Upper lobe of right lung (tissue), 1 donor: ENCODE results near the gene PACSIN1. TPM values are rescaled to one million over a fixed set of nuclear protein-coding genes. Genes with fewer than 3 reads are reported as not detected.

ENCODE experiments used
- ATAC-seq: fragments of 200-7000 bp; cut with Tn5 transposase; one replicate; pipeline ENCODE4 v1.9.1; 2020; ENCODE audit warnings: mild to moderate bottlenecking, moderate library complexity
- DNase-seq: peaks from one replicate; pipeline ENCODE4 v3.0.0-alpha.2; 2020
- H3K27ac ChIP-seq: fragments of 200-600 bp; one replicate; pipeline ENCODE4 v1.8.0; 2022
- H3K27me3 ChIP-seq: fragments of 200-600 bp; one replicate; pipeline ENCODE4 v1.8.0; 2022; ENCODE audit warnings: mild to moderate bottlenecking
- H3K36me3 ChIP-seq: fragments of 200-600 bp; one replicate; pipeline ENCODE4 v1.8.0; 2022
- H3K4me1 ChIP-seq: fragments of 200-600 bp; one replicate; pipeline ENCODE4 v1.8.0; 2022
- H3K4me3 ChIP-seq: fragments of 200-600 bp; one replicate; pipeline ENCODE4 v1.8.0; 2022; ENCODE audit warnings: mild to moderate bottlenecking
- H3K9me3 ChIP-seq: fragments of 200-600 bp; one replicate; pipeline ENCODE4 v1.8.0; 2022
- intact Hi-C: fragments of 100-400 bp; cut with DNase I; formaldehyde crosslinking; loops from one replicate; pipeline ENCODE4 v1.11.0; 2022
- total RNA-seq: library from RNA; stranded (reverse); fragmentation: NEBNext Ultra II Directional; extraction: Animal tissue kit (Norgen Biotek cat#: 25700); gene quantifications from one replicate; pipeline ENCODE4 v1.2.1, GENCODE V29; 2021
- TF ChIP-seq, protein P1 (sequence below): fragments of 200-600 bp; IDR thresholded peaks from one replicate; pipeline ENCODE4 v1.8.0; 2022; ENCODE audit warnings: antibody characterized with exemption
- donor health status: DM: no; HTN: yes; CAD: no; lungs with severe emphysema.

PACSIN1 gene
- total RNA-seq, 1 donor from 2014 or later, result not detected

DNA sequence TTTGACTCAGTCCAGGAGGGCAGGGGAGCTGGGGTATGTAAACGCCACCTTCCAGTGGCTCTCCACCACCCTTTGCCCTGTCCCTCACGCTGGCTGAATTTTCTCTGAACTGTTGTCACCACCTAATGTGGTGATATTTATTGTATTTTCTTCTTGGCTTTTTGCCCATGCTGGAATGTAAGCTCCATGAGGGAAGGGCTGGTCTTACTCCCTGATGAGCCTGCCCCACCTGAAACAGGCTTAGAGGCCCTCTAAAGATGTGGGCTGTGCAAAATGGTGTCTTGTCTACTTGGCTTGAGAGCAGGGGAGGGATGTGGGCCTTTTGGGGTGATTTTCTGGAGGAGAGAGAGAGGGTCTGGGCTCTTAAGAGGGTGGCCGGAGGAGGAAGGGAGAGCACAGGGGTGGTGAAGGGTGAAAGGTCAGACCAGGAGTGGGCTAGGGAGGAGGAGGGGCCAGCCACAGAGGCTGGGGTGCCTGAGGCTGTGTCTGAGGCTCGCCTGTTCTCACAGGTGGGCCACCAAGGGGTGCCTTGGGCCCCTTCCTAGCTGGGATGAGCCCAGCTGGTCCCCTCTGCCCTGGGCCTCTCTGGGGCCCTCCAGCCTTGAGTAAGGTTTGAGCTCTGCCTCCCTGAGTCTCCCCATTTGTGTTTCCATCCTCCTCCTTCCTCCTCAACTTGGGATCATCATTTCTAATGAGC is 52.9 kb downstream of the PACSIN1 start:
- H3K9me3 ChIP-seq, result no peaks in the 10 kb centered on the region
- H3K27ac ChIP-seq, result no peak overlapping the region
- H3K4me3 ChIP-seq, result no peak overlapping the region
- no peaks in the 10 kb centered on the region for H3K36me3 ChIP-seq
- H3K4me1 ChIP-seq, result no peaks in the 10 kb centered on the region
- no peak for ATAC-seq
- peaks cover 26% of the 10 kb centered on the region for H3K27me3 ChIP-seq
- intact Hi-C loops, result no loop called here
- TF ChIP-seq, protein P1, sequence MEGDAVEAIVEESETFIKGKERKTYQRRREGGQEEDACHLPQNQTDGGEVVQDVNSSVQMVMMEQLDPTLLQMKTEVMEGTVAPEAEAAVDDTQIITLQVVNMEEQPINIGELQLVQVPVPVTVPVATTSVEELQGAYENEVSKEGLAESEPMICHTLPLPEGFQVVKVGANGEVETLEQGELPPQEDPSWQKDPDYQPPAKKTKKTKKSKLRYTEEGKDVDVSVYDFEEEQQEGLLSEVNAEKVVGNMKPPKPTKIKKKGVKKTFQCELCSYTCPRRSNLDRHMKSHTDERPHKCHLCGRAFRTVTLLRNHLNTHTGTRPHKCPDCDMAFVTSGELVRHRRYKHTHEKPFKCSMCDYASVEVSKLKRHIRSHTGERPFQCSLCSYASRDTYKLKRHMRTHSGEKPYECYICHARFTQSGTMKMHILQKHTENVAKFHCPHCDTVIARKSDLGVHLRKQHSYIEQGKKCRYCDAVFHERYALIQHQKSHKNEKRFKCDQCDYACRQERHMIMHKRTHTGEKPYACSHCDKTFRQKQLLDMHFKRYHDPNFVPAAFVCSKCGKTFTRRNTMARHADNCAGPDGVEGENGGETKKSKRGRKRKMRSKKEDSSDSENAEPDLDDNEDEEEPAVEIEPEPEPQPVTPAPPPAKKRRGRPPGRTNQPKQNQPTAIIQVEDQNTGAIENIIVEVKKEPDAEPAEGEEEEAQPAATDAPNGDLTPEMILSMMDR, result no peak
- peak; percentile 34 for DNase-seq

DNA sequence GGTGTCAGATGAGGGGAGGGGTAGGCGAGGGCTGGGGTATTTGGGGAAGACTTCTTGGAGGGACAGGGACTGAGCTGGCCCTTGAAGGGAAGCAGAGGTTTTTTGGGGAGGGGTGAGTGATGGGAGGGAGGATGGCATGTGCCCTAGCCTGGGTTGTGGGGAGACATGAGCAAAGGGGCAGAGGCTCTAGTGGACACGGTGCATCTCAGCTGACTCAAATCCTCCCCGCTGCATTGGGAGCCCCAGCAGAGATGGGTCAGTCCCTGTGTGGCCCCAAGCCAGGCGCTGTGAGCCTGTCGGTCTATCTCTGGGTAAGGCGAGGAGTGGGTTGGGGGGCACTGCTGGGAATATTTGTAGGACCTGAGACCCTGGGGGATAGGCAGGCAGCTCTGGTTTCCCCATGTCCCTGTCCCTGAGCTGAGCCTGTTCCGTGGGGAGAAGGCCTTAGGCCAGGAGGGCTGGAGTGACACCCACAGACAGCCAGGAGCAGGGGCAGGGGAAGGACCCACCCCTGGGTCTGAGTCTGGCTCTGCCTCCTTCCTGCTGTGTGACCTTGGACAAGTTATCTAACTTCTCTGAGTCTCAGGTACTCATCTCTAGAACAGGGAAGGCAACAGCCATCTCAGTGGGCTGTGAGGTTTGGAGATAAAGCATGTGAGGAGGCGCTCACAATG is 54.2 kb downstream of the PACSIN1 start:
- Histone ChIP-seq H3K36me3 (no peaks in the 10 kb centered on the region), H3K27ac (no peak overlapping the region), H3K27me3 (peaks cover 15% of the 10 kb centered on the region), H3K4me3 (no peak overlapping the region), H3K4me1 (no peaks in the 10 kb centered on the region), H3K9me3 (no peaks in the 10 kb centered on the region)
- DNase-seq, result peak; percentile 41
- intact Hi-C loops, result no loop called here
- TF ChIP-seq, protein P1, result no peak
- ATAC-seq, result no peak

DNA sequence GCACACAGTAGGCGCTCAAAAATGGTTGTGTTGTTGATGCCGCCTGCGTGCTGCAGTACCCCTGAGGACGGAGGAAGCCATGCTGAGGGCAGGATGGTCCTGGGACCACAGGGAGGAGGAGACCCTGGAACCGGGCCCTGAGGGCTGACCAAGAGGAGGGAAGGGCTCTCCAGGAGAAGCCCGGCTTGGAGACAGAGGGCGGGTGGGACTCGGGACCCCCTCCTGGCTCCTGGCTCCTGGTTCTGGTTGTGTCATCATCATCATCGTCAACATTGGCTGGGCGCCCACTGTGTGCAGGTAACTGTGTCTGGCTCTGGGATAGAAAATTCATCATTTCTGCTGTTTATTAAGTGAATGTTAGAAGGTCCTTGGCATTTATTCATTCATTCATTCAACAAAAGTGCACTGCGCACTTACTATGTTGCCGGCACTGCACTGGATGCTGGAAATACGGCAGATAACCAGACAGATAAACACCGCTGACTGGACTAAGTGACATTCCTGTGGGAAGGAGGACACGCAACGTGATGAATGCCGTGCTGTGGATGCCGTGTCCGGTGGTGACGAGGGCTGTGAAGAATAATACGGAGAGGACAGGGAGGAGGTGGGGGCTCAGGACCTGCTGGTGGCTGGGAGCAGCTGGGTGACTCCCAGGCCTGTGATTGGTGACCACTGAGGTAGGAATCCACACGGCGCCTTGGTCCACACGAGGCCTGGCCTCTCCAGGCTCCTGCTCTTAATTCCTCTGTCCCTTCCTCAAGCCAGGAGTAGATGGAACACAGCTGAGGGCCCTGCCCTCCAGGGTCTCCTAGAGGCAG is 55.0 kb downstream of the PACSIN1 start:
- Histone ChIP-seq H3K4me1 (no peaks in the 10 kb centered on the region), H3K4me3 (no peak overlapping the region), H3K27ac (no peak overlapping the region), H3K9me3 (no peaks in the 10 kb centered on the region), H3K36me3 (no peaks in the 10 kb centered on the region), H3K27me3 (peaks cover 8% of the 10 kb centered on the region)
- intact Hi-C loops, result no loop called here
- ATAC-seq, result no peak
- TF ChIP-seq, protein P1, result no peak
- DNase-seq, result peak; percentile 42

DNA sequence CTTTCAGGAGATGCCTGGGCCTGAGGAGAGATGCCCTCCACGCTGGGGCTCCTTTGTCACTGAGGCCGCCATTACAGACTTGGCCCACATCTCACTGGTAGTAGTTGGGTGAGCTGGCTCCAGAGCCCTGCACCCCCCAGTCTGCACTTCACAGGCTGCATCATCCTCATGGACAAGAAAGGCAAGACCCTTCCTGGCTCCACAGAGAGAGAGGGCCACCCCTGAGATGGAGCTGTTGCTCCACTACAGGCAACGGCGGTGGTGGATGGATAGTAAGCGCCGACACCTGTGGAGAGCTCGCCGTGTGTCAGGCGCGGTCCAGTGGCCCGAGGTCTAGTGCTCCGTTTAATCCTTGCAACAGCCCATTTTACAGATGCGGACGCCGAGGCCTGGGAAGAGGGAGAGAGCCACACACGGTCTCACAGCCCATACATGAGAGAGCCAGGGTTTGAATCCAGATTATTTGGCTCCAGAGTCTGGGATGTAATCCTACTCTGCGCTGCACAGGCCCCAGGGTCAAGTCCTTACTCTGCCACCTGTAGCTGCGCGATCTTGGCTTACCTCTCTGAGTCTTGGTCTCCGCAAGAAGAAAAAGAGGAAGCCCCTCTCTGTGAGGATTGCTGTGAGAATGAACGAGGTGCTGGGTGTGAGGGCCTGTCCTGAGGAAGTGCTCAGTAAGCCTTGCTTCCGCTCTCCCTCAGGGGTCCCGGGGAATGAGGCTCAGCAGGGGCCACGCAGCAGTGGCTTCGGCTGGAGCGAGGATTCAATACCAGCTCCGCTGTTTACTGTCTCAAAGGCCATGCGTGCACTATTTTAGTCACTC is 55.8 kb downstream of the PACSIN1 start:
- Histone ChIP-seq H3K4me1 (no peaks in the 10 kb centered on the region), H3K4me3 (no peak overlapping the region), H3K36me3 (no peaks in the 10 kb centered on the region), H3K9me3 (no peaks in the 10 kb centered on the region), H3K27ac (no peak overlapping the region), H3K27me3 (peaks cover 1% of the 10 kb centered on the region)
- no peak for ATAC-seq
- DNase-seq, result peak; percentile 44
- intact Hi-C loops, result no loop called here
- TF ChIP-seq, protein P1, result no peak

DNA sequence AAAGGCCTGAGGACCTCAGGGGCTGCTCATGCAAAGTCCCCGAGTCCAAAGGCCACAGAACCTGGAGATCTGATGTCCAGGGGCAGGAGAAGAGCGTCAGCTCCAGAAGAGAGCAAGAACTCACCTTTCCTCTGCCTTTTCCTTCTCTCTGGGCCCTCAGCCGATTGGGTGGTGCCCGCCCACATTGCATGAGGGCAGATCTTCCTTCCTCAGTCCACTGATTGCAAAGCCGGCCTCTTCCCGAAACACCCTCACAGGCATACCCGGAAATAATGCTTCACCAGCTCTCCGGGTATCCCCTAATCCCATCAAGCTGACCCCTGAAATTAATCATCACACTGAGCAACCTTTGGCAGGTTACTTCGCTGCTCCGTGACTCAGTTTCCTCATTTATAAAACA is 56.9 kb downstream of the PACSIN1 start:
- intact Hi-C loops, result no loop called here
- ATAC-seq (no peak), DNase-seq (peak; percentile 38)
- TF ChIP-seq, protein P1, result no peak
- Histone ChIP-seq H3K27ac (no peak overlapping the region), H3K4me1 (peaks cover 3% of the 10 kb centered on the region), H3K4me3 (no peak overlapping the region), H3K36me3 (no peaks in the 10 kb centered on the region), H3K9me3 (no peaks in the 10 kb centered on the region), H3K27me3 (no peaks in the 10 kb centered on the region)
